C4-2B (cell line): ENCODE measurements around the gene LRMDA.

ENCODE experiments used
- ZFX ChIP-seq: fragments of 450-650 bp; IDR thresholded peaks from 2 replicates; pipeline ENCODE4 v1.6.1; 2017
- TF ChIP-seq, protein P1 (sequence below): fragments of 450-650 bp; conservative IDR thresholded peaks from 2 replicates; pipeline ENCODE4 v1.5.1; 2017; ENCODE audit warnings: mild to moderate bottlenecking

DNA sequence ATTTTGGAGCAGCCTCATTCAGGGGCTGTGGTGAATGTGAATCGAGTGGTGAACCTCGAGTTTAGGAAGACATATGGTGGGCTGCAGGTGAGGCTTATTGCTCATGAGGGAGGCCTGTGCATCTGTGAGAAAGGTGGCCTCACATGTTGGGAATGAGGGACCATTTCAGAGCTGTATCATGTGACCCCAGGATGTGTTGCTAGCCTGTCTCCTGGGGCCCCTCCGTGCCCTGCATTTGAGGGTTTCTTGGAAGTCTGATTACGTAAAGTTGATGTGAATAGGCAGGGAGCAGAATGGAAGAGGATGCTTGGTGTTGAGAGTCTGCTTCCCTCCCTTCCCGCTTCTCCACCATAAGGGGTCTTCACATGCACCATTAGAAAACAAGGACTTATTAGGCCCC, 569.1 kb downstream of the LRMDA start:
- TF ChIP-seq, protein P1, sequence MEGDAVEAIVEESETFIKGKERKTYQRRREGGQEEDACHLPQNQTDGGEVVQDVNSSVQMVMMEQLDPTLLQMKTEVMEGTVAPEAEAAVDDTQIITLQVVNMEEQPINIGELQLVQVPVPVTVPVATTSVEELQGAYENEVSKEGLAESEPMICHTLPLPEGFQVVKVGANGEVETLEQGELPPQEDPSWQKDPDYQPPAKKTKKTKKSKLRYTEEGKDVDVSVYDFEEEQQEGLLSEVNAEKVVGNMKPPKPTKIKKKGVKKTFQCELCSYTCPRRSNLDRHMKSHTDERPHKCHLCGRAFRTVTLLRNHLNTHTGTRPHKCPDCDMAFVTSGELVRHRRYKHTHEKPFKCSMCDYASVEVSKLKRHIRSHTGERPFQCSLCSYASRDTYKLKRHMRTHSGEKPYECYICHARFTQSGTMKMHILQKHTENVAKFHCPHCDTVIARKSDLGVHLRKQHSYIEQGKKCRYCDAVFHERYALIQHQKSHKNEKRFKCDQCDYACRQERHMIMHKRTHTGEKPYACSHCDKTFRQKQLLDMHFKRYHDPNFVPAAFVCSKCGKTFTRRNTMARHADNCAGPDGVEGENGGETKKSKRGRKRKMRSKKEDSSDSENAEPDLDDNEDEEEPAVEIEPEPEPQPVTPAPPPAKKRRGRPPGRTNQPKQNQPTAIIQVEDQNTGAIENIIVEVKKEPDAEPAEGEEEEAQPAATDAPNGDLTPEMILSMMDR, result no peak
- TF ChIP-seq ZFX, result no peak
